Measurements from ENCODE around the gene MTA3.

DNA sequence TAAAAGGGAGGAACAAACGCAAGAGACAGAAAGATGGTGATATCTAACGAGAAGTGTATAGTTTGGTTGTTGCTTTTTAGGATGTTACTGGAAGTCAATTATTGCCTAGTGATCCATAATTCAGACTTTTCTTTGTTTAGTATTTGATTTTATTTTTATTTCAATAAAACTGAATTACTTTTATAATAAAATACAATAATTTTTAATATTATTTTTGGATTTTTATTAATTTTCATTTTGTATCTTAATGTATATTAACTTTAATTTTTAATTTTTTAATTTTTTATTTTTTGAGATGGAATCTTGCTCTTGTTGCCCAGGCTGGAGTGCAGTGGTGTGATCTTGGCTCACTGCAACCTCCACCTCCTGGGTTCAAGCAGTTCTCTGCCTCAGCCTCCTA, 55.6 kb downstream of the MTA3 start:
- TF ChIP-seq, protein P1, sequence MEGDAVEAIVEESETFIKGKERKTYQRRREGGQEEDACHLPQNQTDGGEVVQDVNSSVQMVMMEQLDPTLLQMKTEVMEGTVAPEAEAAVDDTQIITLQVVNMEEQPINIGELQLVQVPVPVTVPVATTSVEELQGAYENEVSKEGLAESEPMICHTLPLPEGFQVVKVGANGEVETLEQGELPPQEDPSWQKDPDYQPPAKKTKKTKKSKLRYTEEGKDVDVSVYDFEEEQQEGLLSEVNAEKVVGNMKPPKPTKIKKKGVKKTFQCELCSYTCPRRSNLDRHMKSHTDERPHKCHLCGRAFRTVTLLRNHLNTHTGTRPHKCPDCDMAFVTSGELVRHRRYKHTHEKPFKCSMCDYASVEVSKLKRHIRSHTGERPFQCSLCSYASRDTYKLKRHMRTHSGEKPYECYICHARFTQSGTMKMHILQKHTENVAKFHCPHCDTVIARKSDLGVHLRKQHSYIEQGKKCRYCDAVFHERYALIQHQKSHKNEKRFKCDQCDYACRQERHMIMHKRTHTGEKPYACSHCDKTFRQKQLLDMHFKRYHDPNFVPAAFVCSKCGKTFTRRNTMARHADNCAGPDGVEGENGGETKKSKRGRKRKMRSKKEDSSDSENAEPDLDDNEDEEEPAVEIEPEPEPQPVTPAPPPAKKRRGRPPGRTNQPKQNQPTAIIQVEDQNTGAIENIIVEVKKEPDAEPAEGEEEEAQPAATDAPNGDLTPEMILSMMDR (conservative IDR thresholded peaks at IDR 0.05; ENCODE audit: low read length), result no peak
- no peak for TF ChIP-seq EZH2phosphoT487 (IDR thresholded peaks at IDR 0.05; ENCODE audit: borderline replicate concordance)

All from Loucy (cell line).